GM23338 (cell line): Measurements from ENCODE around the gene CABLES1.

Experiments
- CREB1 ChIP-seq: fragments of 250-450 bp; sonication (Bioruptor Pico); IDR thresholded peaks from 2 replicates; pipeline ENCODE4 v1.5.0; 2020; ENCODE audit warnings: low read depth, mild to moderate bottlenecking, moderate library complexity
- CTCF ChIP-seq, 2 experiments: fragments of 200-600 bp in 1 of 2; sonication (generic) in 1 of 2; conservative IDR thresholded peaks; 2 replicates each; pipeline versions ENCODE4 v1.5.1 to v1.6.1; 2016 to 2017; ENCODE audit warnings: antibody characterized with exemption in 2 of 2, low read depth in 2 of 2, mild to moderate bottlenecking in 2 of 2, moderate library complexity in 1 of 2
- EZH2 ChIP-seq: fragments of 200-600 bp; sonication (generic); IDR thresholded peaks from one replicate; pipeline ENCODE4 v1.8.0; 2017; ENCODE audit warnings: antibody characterized with exemption, mild to moderate bottlenecking, low read depth; ENCODE audit not compliant: unreplicated experiment
- EZH2phosphoT487 ChIP-seq: fragments of 200-600 bp; sonication (generic); IDR thresholded peaks from one replicate; pipeline ENCODE4 v1.8.1; 2018; ENCODE audit warnings: antibody characterized with exemption; ENCODE audit not compliant: unreplicated experiment
- JUNB ChIP-seq: IDR thresholded peaks from one replicate; pipeline ENCODE4 v1.6.1; 2016; ENCODE audit warnings: antibody characterized with exemption; ENCODE audit not compliant: unreplicated experiment
- NANOG ChIP-seq: IDR thresholded peaks from 2 replicates; pipeline ENCODE4 v1.6.1; 2016; ENCODE audit warnings: antibody characterized with exemption, borderline replicate concordance
- REST ChIP-seq: IDR thresholded peaks from one replicate; pipeline ENCODE4 v1.6.1; 2018; ENCODE audit warnings: antibody characterized with exemption; ENCODE audit not compliant: unreplicated experiment
- STAT1 ChIP-seq: IDR thresholded peaks from one replicate; pipeline ENCODE4 v1.6.1; 2016; ENCODE audit warnings: antibody characterized with exemption; ENCODE audit not compliant: unreplicated experiment

- TF ChIP-seq CTCF (conservative IDR thresholded peaks at IDR 0.05; ENCODE audit: low read depth in 2 of 2) (no peak), EZH2 (no peak), NANOG (no peak), CREB1 (no peak), REST (no peak), EZH2phosphoT487 (no peak), STAT1 (no peak), JUNB (no peak)
Observed at GRCh38 chr18:23143815-23144261, 8.6 kb downstream of the CABLES1 start.
